Heart right ventricle (tissue), 16 donors: ENCODE measurements around the gene MYLK4. TPM values are rescaled to one million over a fixed set of nuclear protein-coding genes. Genes with fewer than 3 reads are reported as not detected.

ENCODE experiments used
- ATAC-seq, 8 donors: fragments of 200-7000 bp; cut with Tn5 transposase; one replicate each; pipeline ENCODE4 v1.9.1; 2020; ENCODE audit warnings: mild to moderate bottlenecking in 8 of 8, moderate library complexity in 8 of 8, moderate number of reproducible peaks in 1 of 8
- DNase-seq, 2 donors: peaks; one replicate each; pipeline ENCODE4 v3.0.0-alpha.2; 2020
- H3K27ac ChIP-seq, 10 donors: fragments of 200-600 bp; sonication (generic) in 2 of 10; one replicate each; pipeline versions ENCODE4 v1.5.0 to v1.8.0; 2020 to 2022; ENCODE audit warnings: mild to moderate bottlenecking in 3 of 10
- H3K27me3 ChIP-seq, 7 donors: fragments of 200-600 bp; one replicate each; pipeline ENCODE4 v1.8.0; 2021 to 2022; ENCODE audit warnings: mild to moderate bottlenecking in 2 of 7
- H3K36me3 ChIP-seq, 9 donors: fragments of 200-600 bp; sonication (generic) in 1 of 9; one replicate each; pipeline versions ENCODE4 v1.5.0 to v1.8.0; 2020 to 2022; ENCODE audit warnings: mild to moderate bottlenecking in 2 of 9
- H3K4me1 ChIP-seq, 9 donors: fragments of 200-600 bp; sonication (generic) in 1 of 9; one replicate each; pipeline versions ENCODE4 v1.5.0 to v1.8.0; 2020 to 2022; ENCODE audit warnings: mild to moderate bottlenecking in 4 of 9
- H3K4me3 ChIP-seq, 10 donors: fragments of 200-600 bp; sonication (generic) in 2 of 10; one replicate each; pipeline versions ENCODE4 v1.5.0 to v1.8.0; 2020 to 2022; ENCODE audit warnings: mild to moderate bottlenecking in 7 of 10, moderate library complexity in 2 of 10
- H3K9me3 ChIP-seq, 11 donors: fragments of 200-600 bp in 10 of 11; sonication (generic) in 2 of 11; one replicate each; pipeline versions ENCODE4 v1.5.0 to v1.8.0; 2013 to 2022; ENCODE audit warnings: mild to moderate bottlenecking in 2 of 11, control low read depth in 1 of 11, moderate library complexity in 1 of 11
- WGBS, 2 donors: extraction: QIAGEN DNeasy Blood & Tissue Kit; methylation state at CpG; one replicate each; pipeline ENCODE4 v1.1.7; 2013; ENCODE audit warnings: inconsistent platforms in 1 of 2; 5-methylcytosine and 5-hydroxymethylcytosine counted together
- intact Hi-C, 10 donors: fragments of 100-400 bp; cut with DNase I; formaldehyde crosslinking; loops; one replicate each; pipeline versions ENCODE4 v1.11.1 to v1.14.2; 2022
- polyA plus RNA-seq, 2 donors: library from polyadenylated mRNA; stranded (reverse); fragments of 200-250 nt; gene quantifications; one replicate each; pipeline ENCODE4 v1.2.3, GENCODE V29; 2013
- total RNA-seq, 10 donors: library from RNA; stranded (reverse); fragmentation: NEBNext Ultra II Directional in 3 of 10; extraction: Animal tissue kit (Norgen Biotek cat#: 25700) in 3 of 10; gene quantifications; one replicate each; pipeline versions ENCODE4 v1.2.1 to v1.2.4, GENCODE V29; 2021 to 2023
- TF ChIP-seq, protein P1 (sequence below), 9 donors: fragments of 200-600 bp; sonication (generic) in 2 of 9; IDR thresholded peaks; one replicate each; pipeline versions ENCODE4 v1.5.0 to v1.8.0; 2021 to 2022; ENCODE audit warnings: antibody characterized with exemption in 9 of 9, mild to moderate bottlenecking in 5 of 9, moderate library complexity in 1 of 9
- donor health status: Arrhythmogenic right ventricular cardiomyopathy.
- donor health status: ischemic (EF 13 %, LVEDD 7.1; RV severe dilation, severe dysfunction).
- donor health status: healthy with polysubstance abuse.
- donor health status: DM: no; HTN: yes; CAD: no.
- donor health status: DM: no; HTN: no; CAD: no.
- donor health status: ischemic (EF 25% LVEDD 6.9; RV normal size, moderate dysfunction).
- donor health status: ischemic (EF 25% LVEDD 5.7; RV mildly dilated, moderate dysfunction).
- donor health status: healthy.
- donor health status: DM: yes; HTN: yes; CAD: no.
- donor health status: Ischemic cardiomyopathy.
- donor health status: ischemic (EF 35%, LVEDD 5.7; RV mildly dilated, moderate dysfunction).
- donor health status: nonischemic (EF 11% LVEDD 7.7; RV severe dilation, severe dysfunction).
- donor health status: DM: yes; HTN: yes; CAD: no.
- donor health status: PGD.
- donor health status: ischemic (EF 29% LVEDD 5.4; RV normal size, mild dysfunction).
- donor health status: nonischemic (EF 23%, LVEDD 6.1; RV moderate dilation, normal function).

Gene MYLK4
- total and polyA plus RNA-seq, 12 donors, result 0.13 to 2.5 (median 0.92) TPM

DNA sequence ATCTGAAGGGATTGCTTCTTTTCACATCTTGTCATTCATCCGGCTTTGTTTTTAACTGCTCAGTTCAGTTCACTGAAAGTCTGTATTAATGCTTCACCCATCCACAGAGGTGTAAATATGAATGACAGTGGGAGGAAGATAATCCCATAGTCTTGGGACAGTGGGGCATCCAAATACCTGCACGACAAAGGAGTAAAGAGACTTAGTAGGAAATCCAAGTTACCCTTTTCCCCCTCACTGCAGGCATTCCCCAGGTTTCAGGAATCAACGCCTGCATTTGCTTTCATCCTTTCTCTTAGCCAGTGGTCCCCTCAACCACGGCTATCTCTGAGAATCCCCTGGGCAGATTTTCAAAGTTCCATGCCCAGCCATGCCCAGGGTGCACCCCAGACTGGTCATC is 110.2 kb downstream of the MYLK4 start:
- Histone ChIP-seq H3K27ac (no peak overlapping the region), H3K9me3 (no peaks in the 10 kb centered on the region), H3K27me3 (peaks cover 0 to 14% (median 3%) of the 10 kb centered on the region in 7 donors), H3K4me1 (no peaks in the 10 kb centered on the region), H3K4me3 (no peak overlapping the region), H3K36me3 (no peaks in the 10 kb centered on the region)
- TF ChIP-seq, protein P1, sequence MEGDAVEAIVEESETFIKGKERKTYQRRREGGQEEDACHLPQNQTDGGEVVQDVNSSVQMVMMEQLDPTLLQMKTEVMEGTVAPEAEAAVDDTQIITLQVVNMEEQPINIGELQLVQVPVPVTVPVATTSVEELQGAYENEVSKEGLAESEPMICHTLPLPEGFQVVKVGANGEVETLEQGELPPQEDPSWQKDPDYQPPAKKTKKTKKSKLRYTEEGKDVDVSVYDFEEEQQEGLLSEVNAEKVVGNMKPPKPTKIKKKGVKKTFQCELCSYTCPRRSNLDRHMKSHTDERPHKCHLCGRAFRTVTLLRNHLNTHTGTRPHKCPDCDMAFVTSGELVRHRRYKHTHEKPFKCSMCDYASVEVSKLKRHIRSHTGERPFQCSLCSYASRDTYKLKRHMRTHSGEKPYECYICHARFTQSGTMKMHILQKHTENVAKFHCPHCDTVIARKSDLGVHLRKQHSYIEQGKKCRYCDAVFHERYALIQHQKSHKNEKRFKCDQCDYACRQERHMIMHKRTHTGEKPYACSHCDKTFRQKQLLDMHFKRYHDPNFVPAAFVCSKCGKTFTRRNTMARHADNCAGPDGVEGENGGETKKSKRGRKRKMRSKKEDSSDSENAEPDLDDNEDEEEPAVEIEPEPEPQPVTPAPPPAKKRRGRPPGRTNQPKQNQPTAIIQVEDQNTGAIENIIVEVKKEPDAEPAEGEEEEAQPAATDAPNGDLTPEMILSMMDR (IDR thresholded peaks at IDR 0.05), result no peak
- 80 to 83% methylated on average over 4 of the region's 4 CpGs for WGBS, 2 donors
- DNase-seq, result no peak
- ATAC-seq, result no peak
- intact Hi-C loops, result loop anchor here in 1 of 10 donors (10.0 kb wide), 1 partner anchor 276 kb away; no protein-coding TSS in a partner anchor

DNA sequence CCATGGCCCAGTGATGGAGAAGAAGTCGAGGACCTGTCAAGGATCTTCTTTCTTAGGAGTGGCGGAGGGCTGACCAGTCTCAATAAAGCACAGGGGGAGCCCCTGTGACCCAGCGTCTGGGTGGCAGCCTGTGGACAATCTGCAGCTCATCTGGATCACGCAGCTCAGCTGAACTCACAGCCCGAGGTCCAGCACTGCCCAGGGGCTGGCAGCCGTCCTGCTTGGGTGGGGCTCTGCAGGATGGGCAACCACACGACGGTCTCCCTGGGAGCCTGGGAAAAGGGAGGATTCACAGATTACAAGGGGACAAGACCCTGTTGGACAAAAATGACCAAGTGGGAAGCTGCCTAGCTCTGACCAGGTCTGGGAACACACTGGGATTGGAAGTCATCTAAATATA is 110.8 kb downstream of the MYLK4 start:
- Histone ChIP-seq H3K9me3 (no peaks in the 10 kb centered on the region), H3K4me3 (no peak overlapping the region), H3K36me3 (no peaks in the 10 kb centered on the region), H3K27ac (no peak overlapping the region), H3K4me1 (peaks cover 0 to 5% (median 2%) of the 10 kb centered on the region in 9 donors), H3K27me3 (peaks cover 0 to 11% (median 3%) of the 10 kb centered on the region in 7 donors)
- intact Hi-C loops, result loop anchor here in 9 of 10 donors (5.0 to 10.0 kb wide), 12 partner anchors 105 to 1043 kb away; no protein-coding TSS in a partner anchor
- TF ChIP-seq, protein P1 (IDR thresholded peaks at IDR 0.05), result no peak
- ATAC-seq, result peak in 1 of 8 donors; percentile 36
- DNase-seq, result no peak
- WGBS, 2 donors, result 74 to 76% methylated on average over 8 of the region's 8 CpGs

DNA sequence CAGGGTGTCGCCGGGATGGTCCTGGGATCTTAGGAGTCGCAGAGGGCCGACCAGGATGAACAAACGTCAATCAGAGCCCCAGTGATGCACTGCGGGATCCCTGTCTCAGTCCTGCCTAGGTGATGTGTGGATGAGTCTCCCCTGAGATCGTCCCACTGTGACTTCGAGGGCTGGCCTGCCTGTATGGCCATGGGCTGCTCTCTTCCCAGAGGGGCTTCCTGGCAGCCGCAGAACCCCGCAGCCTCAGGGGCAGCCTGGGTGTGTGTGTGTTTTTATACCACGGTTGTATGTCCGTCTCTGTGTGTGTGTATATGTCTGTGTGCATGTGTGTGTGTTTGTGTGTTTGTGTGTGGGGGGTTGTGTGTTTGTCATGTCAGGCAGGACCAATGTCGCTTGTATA is 111.6 kb downstream of the MYLK4 start:
- Histone ChIP-seq H3K4me1 (peaks cover 0 to 10% (median 8%) of the 10 kb centered on the region in 9 donors), H3K27me3 (peaks cover 0 to 11% (median 3%) of the 10 kb centered on the region in 7 donors), H3K36me3 (no peaks in the 10 kb centered on the region), H3K9me3 (no peaks in the 10 kb centered on the region), H3K27ac (no peak overlapping the region), H3K4me3 (no peak overlapping the region)
- ATAC-seq (no peak), DNase-seq (no peak)
- intact Hi-C loops, result loop anchor here in 9 of 10 donors (5.0 to 10.0 kb wide), 11 partner anchors 106 to 1042 kb away; no protein-coding TSS in a partner anchor
- WGBS, 2 donors, result 92 to 95% methylated on average over 13 of the region's 13 CpGs
- TF ChIP-seq, protein P1 (IDR thresholded peaks at IDR 0.05), result no peak

DNA sequence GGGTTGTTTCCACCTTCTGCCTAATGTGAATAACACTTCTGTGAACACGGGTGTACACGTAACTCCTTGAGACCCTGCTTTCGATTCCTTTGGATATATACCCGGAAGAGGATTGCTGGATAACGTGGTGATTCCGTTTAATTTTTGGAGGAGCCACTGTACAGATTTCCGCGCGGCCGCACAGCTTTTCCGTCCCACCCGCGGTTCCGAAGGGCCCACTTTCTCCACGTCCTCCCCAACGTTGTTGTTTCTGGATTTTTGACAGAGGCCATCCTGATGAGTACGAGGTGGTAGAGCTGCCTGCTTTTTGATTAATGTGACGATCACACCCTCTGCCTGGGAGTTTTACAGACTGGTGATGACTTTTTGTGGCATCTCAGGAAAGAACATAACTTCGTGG is 114.0 kb downstream of the MYLK4 start:
- Histone ChIP-seq H3K27ac (no peak overlapping the region), H3K27me3 (peaks cover 0 to 11% (median 0%) of the 10 kb centered on the region in 7 donors), H3K4me1 (peaks cover 2 to 34% (median 22%) of the 10 kb centered on the region in 9 donors), H3K9me3 (no peaks in the 10 kb centered on the region), H3K36me3 (no peaks in the 10 kb centered on the region), H3K4me3 (no peak overlapping the region)
- DNase-seq, result no peak
- intact Hi-C loops, result loop anchor here in 9 of 10 donors (5.0 to 10.0 kb wide), 11 partner anchors 108 to 1039 kb away; no protein-coding TSS in a partner anchor
- ATAC-seq, result no peak
- TF ChIP-seq, protein P1 (IDR thresholded peaks at IDR 0.05), result no peak
- WGBS, 2 donors, result 97 to 98% methylated on average over 19 of the region's 19 CpGs
